NCI-H2029 (cell line): ENCODE measurements around the gene KCNB1.

Experiments
- DNase-seq: peaks from one replicate; lab custom pipeline; 2025; lab: John Stamatoyannopoulos, UW

The KCNB1 gene

GRCh38 chr20:49409302-49409974 is 73.0 kb downstream of the KCNB1 start:
- no peak for DNase-seq

DNA sequence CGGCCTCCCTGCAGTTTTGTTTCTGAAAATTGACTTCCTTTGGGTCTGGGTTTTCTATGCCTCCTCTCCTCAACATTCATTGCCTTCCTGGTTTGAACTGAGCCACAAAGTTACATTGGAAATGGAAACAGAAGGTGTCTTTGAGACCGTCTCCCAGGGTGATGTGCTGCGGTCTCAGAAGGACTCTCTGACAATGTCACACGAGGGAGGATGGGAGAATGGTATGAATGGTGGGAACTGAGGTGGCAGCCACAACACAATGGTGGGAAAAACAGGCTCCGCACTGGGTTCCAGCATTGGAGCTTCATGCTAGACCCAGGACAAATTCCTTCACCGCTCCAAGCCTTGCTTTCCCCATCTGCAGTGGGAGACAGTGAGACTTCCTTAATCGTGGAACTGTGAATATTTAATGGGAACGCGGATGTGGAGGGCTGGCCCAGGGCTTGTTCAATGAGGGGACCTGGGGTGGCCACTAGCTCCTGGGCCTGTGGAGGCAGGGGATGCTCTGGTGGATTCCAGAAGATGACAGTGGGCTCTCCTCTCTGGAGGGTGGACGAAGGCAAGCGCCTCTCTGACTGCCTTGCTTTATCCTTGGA is 73.9 kb downstream of the KCNB1 start:
- DNase-seq, result no peak

- DNase-seq, result no peak
Observed at GRCh38 chr20:49406666-49407065, 75.8 kb downstream of the KCNB1 start.

GRCh38 chr20:49405696-49406095 is 76.8 kb downstream of the KCNB1 start:
- no peak for DNase-seq

DNA sequence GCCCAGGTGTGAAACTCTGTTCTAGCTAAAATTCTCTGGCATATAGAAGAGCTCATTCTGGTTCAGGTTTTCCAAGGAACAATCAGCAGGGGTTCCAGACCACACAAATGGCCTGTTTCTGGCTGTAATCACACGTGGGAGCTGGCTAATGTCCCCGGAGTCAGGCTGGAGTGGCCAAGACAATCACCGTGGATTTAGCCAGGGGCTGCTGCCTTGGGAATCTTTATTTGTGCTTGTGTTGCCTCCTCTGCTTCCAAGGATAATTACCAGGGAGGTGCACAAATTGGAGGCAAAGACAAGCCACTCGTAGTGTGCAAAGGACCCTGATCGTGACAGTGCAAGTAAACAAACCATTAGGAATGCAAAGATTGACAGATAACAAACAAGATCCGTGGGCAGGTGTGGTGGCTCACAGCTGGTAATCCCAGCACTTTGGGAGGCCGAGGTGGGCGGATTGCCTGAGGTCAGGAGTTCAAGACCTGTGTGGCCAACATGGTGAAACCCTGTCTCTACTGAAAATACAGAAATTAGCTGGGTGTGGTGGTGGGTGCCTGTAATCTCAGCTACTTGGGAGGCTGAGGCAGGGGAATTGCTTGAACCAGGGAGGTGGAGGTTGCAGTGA is 77.3 kb downstream of the KCNB1 start:
- DNase-seq, result peak; percentile 26

DNA sequence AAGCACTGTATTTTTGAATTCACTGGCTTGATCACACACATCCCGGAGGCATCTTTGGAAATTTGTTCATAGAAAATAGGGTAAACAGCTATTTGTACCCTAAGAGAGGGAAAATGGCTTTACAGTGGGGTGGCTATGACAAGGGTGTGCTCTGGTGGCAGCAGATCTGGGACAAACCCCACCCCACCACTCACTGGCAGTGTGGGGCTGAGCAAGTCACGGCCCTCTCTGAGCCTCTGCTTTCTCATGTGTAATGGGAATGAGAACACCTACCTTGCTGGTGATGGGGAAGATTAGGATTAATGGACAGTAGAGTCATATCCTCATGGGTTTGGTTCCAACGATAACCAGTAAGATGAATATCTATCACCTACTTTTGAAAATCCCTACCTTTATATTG is 78.0 kb downstream of the KCNB1 start:
- no peak for DNase-seq

GRCh38 chr20:49403911-49404310 is 78.6 kb downstream of the KCNB1 start:
- DNase-seq, result no peak

- no peak for DNase-seq
Observed at GRCh38 chr20:49403012-49403411, 79.5 kb downstream of the KCNB1 start.

GRCh38 chr20:49400904-49401303 is 81.6 kb downstream of the KCNB1 start:
- no peak for DNase-seq

DNA sequence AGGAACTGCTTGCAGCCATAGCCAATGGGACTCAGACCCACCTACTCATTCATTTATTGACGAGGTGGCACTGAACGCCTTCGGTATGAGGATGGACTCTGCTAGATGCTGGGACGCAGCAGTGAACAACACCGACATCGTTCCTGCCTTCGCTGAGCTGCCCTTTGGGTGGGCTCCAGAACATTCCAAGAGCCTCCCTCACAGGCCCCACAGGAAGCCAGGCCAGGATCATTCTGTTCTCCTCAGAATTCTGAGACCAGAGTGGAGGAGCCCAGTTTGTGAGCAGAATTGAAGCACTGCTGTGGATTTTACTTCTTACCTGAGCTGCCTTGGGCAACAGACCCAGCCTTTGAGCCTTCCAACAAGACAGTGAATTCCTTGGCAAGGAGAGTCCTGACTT is 82.1 kb downstream of the KCNB1 start:
- no peak for DNase-seq

- peak; percentile 36 for DNase-seq
Observed at GRCh38 chr20:49399329-49399728, 83.1 kb downstream of the KCNB1 start.

- no peak for DNase-seq
Observed at GRCh38 chr20:49398401-49399144, 83.9 kb downstream of the KCNB1 start.

DNA sequence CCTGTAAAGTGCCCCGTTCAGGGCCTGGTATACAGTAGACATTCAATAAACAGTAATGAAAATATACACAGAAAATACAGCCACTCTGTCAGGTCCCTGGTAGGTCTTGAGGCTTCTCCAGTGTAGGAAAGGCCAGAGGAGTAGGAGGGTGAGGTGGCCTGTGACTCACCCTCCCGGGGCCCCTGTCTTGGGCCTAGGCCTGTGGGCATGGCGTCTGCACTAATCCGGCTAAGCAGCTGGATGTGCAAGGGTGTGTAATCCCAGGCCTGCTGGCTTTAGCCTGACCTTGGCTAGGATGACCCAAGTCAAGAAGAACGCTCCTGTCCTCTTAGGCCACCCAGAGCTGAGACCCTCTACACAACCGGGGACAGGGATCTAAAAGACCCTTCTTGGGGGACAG is 84.9 kb downstream of the KCNB1 start:
- DNase-seq, result no peak

GRCh38 chr20:49396230-49396629 is 86.2 kb downstream of the KCNB1 start:
- no peak for DNase-seq

DNA sequence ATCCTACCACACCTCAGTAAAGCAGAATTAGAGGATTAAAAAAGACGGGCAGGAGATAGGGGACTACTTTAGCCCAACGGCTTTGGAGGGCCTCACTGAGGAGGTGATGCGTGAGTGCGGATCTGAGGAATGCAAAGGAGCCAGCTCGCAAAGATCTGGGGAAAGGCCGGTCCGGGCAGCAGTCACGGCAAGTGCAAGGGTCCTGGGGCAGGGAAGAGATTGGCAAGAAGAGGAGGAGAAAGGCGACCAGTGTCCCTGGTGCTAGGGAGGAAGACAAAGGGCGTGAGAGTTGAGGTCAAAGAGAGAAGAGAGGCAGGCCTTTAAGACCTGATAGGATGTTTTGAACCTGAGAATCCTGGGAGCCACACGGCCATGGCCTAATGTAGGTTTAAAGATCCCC is 86.8 kb downstream of the KCNB1 start:
- DNase-seq, result no peak

DNA sequence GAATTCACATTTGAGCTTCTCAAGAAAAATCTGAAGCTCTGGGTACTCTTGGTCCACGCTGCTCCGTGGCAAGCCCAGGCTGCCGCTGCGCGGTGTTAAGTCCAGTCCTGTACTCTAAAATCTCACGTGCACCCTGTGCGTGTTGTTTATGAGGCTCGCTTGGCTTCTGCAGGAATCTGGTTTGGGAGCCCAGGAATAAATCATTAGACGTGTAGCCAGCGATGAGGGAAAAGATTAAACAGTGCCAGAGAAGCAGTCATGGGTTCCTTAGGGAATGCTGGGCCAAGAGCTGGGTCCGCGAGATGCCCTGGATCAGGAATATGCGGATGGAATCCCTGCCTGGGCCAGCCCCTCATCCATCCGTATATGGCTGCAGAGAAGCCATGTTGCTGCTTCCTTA is 87.3 kb downstream of the KCNB1 start:
- DNase-seq, result no peak

GRCh38 chr20:49394757-49395156 is 87.7 kb downstream of the KCNB1 start:
- no peak for DNase-seq

DNA sequence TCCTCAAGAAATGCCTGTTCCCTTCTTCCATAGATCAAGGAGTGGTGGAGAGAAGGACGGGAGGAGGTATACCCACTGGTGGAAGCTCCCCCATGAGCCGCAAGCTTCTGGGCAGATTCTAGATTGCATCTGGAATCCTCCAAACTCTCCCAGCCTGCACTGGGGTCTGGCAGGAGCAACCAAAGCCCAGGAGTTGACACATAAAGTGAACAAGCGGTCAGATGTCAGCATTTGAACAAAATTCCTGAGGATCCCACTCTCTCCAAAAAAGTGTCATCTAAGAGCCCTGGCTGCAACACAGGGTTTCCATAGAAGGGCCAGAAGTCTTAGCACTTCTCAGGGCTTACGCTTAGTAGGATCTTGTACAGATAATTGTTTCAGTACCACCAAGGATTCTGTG is 88.2 kb downstream of the KCNB1 start:
- DNase-seq, result no peak

DNA sequence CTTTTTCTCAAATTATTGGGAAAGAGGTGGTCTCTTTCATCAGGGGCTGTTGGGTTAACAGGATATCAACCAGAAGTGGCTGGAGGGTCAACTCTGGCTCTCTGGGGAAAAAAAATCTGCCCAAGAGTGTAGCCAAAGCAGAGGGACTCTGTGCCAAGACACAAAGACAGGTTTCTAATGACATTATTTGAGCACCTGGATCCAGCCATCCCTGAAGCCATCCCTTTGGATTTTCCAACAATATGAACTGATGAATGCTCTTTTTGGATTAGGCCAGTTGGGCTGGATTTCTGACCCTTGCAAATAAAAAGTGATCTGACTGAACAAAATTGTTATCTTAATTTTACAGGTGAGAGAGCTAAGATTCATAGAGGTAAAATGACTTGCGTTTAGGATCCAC is 88.7 kb downstream of the KCNB1 start:
- no peak for DNase-seq

DNA sequence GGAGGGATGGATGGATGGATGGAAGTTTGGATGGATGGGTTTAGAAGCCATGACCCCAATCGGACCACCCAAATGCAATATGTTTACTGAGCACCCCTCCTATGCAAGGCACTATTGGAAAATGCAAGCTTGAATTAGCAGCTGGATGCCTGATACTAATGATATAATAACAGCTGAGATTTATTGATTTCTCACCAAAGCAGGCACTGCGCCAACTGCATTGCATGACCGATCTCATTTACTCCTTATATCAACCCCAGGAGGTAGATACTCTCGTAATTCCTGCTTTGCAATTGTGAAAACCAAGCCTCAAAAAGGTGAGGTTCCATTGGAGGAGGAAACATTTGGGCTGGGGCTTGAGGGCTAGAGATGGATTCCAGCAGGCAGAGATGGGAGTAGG is 89.7 kb downstream of the KCNB1 start:
- no peak for DNase-seq

- DNase-seq, result no peak
Observed at GRCh38 chr20:49391404-49392245, 90.8 kb downstream of the KCNB1 start.

DNA sequence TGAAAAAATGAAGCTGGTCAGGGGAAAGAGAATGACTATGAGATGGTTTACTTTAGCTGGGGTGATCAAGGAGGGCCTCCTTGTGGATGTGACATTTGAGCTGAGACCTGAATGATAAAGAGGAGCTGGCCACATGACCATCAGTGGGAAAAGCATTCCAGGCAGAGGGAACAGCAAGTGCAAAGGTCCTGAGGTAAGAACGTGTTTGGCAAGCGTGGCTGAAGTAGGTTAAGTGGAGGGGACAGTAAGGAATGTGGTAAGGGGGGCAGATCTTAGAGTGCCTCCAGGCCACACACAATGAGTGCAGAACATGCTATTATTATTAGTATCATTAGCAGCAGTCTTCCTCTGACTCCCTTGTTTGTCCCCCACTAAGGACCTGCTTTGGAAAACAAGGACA is 92.6 kb downstream of the KCNB1 start:
- no peak for DNase-seq
